Astrocyte of the cerebellum (primary cell): ENCODE data around the gene RC3H2.

ENCODE experiments used
- DNase-seq: peaks from one replicate; pipeline ENCODE4 v3.0.0-alpha.2; 2011; ENCODE audit warnings: low read depth
- H3K4me3 ChIP-seq: 2 replicates; pipeline ENCODE4 v1.5.1; 2011; ENCODE audit warnings: mild to moderate bottlenecking, low read depth, low read length, moderate library complexity
- CTCF ChIP-seq: IDR thresholded peaks from 2 replicates; pipeline ENCODE4 v1.5.1; 2012; ENCODE audit warnings: low read length, low read depth, moderate library complexity, mild to moderate bottlenecking; ENCODE audit errors: missing control alignments
- in situ Hi-C: cut with HindIII; loops from 2 replicates; pipeline ENCODE4 v1.10.0; 2017; ENCODE audit warnings: low sequenced_read_pairs

The RC3H2 gene

GRCh38 chr9:122800066-122801060 is 104.8 kb downstream of the RC3H2 start, which contains the start of gene OR1K1:
TSS of gene OR1K1 (plus strand) at chr9:122800123. CDS start at chr9:122800123, 0 bp downstream.
- no peak for DNase-seq
- no peak for TF ChIP-seq CTCF
- in situ Hi-C loops, result no loop called here
- H3K4me3 ChIP-seq, result no peak within 1 kb of the TSS

GRCh38 chr9:122797316-122798063 is 107.7 kb downstream of the RC3H2 start:
- H3K4me3 ChIP-seq, result no peak overlapping the region
- in situ Hi-C loops, result no loop called here
- TF ChIP-seq CTCF, result no peak
- no peak for DNase-seq
